Stimulated activated CD8-positive, alpha-beta memory T cell treated with anti-CD3 and anti-CD28 coated beads, Interleukin-2, amount 100 ng/mL, for 1 hour (primary cell): ENCODE data around the gene GTF2E1.
"Not testable (repeated sequence)": the region's sequence is repeated elsewhere in the genome, so short reads cannot be mapped to it uniquely, and the experiment has no call there.

Experiments used
- DNase-seq, 2 donors: peaks; one replicate each; pipeline ENCODE4 v3.0.0-alpha.2; 2020; ENCODE audit warnings: low read depth in 2 of 2

Gene GTF2E1

GRCh38 chr3:120742198-120742848, at the start of gene GTF2E1, which contains the start of gene RABL3:
GTF2E1 (plus strand) TSS chr3:120742744; CDS start chr3:120750553, 7,809 bp downstream.
RABL3 (minus strand) TSS chr3:120742516; CDS start chr3:120742507, 9 bp downstream.
- DNase-seq: peak; percentile 93 to 96

- DNase-seq: no peak
Observed at GRCh38 chr3:120693439-120694171, 48.9 kb upstream of the GTF2E1 start.

- DNase-seq: no peak
Observed at GRCh38 chr3:120699333-120699732, 43.2 kb upstream of the GTF2E1 start.

GRCh38 chr3:120705884-120706582, 36.5 kb upstream of the GTF2E1 start:
- no peak for DNase-seq

- no peak for DNase-seq
Observed at GRCh38 chr3:120706950-120707349, 35.6 kb upstream of the GTF2E1 start.

GRCh38 chr3:120708408-120708807, 34.1 kb upstream of the GTF2E1 start:
- DNase-seq: no peak

GRCh38 chr3:120710369-120710768, 32.2 kb upstream of the GTF2E1 start:
- no peak for DNase-seq

GRCh38 chr3:120713262-120713661, 29.3 kb upstream of the GTF2E1 start:
- DNase-seq: no peak

- peak; percentile 52 to 66 for DNase-seq
Observed at GRCh38 chr3:120719167-120719834, 23.2 kb upstream of the GTF2E1 start.

GRCh38 chr3:120726791-120727190, 15.8 kb upstream of the GTF2E1 start:
- DNase-seq: no peak

- DNase-seq: no peak
Observed at GRCh38 chr3:120730576-120731542, 11.7 kb upstream of the GTF2E1 start.

GRCh38 chr3:120738006-120738405, 4.5 kb upstream of the GTF2E1 start:
- not testable (repeated sequence) for DNase-seq

- no peak for DNase-seq
Observed at GRCh38 chr3:120741320-120741719, 1.2 kb upstream of the GTF2E1 start.

GRCh38 chr3:120741837-120742197, 727 bp upstream of the GTF2E1 start:
- no peak for DNase-seq

GRCh38 chr3:120742849-120743365, 363 bp downstream of the GTF2E1 start:
- no peak for DNase-seq

GRCh38 chr3:120743556-120744195, 1.1 kb downstream of the GTF2E1 start:
- no peak for DNase-seq

GRCh38 chr3:120745466-120745865, 2.9 kb downstream of the GTF2E1 start:
- no peak for DNase-seq

- DNase-seq: no peak
Observed at GRCh38 chr3:120749843-120750242, 7.3 kb downstream of the GTF2E1 start.

GRCh38 chr3:120752230-120752629, 9.7 kb downstream of the GTF2E1 start:
- no peak for DNase-seq

- DNase-seq: no peak
Observed at GRCh38 chr3:120752865-120753264, 10.3 kb downstream of the GTF2E1 start.
